A172 (cell line): ENCODE results near the gene USP31. TPM values are rescaled to one million over a fixed set of nuclear protein-coding genes. Genes with fewer than 3 reads are reported as not detected.

Experiments used
- DNase-seq: peaks from one replicate; pipeline ENCODE4 v3.0.0-alpha.2; 2015; ENCODE audit warnings: low spot score
- total RNA-seq: library from RNA; depleted of rRNA; stranded (reverse); fragments of >200 nt; shearing (Covaris generic); gene quantifications from 2 replicates; pipeline ENCODE4 v1.2.3, GENCODE V29; 2014

USP31 gene
- total RNA-seq, 1 experiment from 2014 or later, result 3.8 TPM

DNA sequence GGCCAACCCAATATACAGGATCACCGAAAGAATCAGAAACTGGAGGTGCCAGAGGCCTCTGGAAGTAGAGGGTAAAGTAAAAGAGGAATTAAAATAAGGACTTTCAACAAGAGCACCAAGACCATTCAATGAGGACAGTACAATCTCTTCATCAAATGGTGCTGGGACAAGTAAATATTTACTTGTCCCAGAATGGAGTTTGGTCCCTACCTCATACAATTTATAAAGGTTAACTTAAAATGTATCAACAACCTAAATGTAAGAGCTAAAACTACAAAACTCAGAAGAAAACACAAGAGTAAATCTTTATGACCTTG is 56.5 kb downstream of the USP31 start:
- no peak for DNase-seq

DNA sequence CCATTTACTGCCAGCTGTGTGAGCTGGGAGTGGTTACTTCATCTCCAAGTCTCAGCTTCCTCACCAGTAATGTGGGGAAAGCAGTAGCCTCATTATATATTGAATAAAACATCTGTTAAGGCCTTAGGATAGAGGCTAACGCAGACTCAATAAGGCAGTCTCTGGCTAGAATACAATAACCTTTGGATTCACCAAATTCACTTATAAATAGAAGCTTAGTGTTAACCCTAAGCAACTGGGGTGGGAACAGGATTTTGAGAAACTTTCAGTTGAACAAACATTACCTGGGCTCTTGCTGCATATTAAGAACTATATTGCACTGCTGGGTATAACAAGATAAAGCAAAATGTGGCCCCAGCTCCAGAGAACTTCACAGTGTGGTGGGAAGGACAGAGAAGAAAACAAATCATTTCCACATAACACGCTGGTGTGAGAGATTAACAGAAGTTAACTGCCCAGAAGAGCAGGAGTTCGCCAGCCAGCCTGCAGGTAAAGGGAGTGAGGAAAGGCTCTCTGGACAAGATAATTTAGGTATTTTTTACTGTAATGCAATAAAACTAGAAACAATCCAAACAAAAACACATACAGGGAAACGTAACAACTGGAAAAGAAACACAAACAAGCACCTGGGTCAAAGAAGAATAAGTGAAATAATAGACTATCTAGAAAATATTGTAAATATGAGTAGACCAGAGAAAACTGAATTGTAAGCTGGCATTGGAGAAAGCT is 57.0 kb downstream of the USP31 start:
- DNase-seq, result no peak

DNA sequence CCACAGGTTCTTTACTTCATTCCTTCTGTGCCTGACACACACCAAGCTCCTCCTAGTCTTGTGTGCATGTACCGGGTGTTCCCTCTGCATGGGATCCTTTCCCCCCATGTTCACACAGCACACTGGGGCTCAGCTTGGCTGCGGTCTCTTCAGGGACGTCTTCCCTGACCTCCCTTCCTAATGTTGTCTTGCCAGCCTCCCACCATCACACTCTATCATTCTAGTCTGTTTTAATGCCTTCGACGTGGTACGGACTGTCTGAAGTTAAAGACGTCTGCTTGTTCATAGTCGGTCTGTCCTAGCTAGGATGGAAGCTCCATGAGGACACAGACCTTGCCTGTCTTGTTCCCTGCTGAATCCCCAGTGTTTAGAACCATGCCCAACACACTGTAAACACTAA is 60.1 kb downstream of the USP31 start:
- no peak for DNase-seq

DNA sequence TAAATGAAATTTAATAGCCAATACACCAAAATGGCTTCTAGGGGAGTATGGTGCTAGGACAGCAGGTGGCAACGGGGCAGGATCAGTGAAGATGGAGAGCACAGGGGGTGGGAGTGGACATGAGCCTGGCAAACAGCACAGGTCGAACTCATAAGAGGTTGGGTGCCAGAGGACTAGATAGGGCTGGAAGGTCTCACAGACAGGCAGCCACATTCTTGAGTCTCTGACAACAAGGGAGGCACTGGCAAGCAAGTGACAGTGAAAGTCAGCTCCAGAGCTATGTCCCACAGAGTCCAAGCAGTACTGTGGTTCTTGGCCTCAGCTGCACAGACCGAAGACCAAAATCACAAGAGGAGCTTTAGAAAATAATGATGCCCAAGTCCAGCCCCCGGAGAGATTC is 61.2 kb downstream of the USP31 start:
- no peak for DNase-seq

DNA sequence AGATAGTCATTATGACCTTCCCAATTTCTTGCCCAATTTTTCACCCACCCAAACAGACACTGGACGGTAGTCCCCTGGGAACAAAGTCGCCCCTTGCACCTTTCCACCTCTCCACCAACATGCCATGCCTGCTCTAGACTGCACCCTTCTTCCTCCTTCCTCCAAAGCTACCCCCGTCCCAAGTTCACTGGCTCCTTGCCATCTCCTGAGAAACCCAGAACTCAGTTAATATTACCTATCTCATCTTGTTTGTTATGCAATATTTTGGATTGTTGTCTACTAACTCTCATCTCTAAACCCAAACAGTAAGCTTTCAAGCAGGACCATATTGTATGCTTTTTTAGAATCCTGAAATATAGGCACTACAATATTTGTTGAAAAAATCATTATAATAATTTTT is 63.3 kb downstream of the USP31 start:
- no peak for DNase-seq

DNA sequence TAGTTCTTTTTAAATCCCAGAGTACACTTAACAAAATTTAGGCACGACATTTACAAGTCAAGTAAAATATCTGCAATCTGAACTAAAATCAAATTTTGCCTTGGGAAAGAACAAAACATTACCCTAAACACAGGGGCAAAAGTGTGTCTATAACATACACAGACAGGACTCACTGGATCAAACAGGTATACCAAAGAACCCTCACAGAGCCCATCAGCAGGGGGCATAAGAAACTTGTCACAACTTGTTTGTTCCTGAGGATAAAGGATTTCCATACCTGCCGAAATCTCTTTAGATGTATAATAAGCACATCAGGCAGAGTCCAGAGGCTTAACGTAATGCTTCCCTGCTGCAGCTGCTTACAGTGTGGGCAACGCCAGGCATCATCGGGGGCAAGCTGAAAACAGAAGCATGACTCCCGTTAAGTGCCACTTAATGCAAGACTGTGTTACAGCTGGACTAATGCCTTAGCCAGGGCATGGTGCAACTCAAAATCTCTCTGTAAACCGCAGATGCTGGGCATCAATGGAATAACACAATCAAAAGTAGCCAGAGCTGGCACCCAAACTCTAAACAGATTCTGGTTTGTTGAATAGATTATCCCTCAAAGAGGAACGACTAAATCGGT is 67.0 kb downstream of the USP31 start:
- DNase-seq, result no peak

DNA sequence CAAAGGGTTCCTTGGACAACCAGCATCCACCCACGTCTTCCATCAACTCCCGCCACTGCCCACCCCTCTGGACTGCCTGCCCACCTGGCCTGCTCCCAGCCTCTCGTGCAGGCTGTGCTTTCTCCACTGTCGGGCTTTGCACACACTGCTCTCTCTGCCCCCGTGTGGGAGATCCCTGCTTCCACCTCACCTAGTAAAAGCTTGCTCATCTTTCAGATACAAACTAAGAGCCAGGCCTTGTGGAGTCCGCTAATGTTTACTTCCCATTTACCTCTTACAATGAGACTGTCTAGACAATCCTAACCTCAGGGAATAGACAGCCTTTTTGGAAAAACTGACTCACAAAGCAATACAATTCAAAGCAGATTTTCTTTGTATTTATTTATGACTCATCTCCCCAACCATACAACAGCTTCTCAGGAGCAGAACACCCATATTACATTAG is 67.6 kb downstream of the USP31 start:
- no peak for DNase-seq

DNA sequence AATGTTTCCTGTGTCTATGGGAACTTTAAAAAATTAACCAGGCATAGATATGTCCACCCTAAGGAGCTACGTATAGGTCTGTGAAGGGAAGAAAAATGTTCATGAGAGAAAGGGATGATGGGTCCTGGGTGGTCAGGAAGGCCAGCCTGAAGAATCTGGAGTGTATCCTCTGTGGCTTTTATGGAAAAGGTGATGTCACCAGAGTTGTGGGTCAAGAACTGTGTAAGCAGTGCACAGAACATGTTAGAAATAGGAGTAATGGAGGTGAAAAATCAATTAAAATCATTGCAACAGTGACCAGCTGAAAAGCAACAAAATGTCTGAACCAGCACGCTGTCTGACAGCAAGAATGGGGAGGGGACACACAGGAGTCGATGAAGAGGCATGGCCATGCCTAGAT is 68.5 kb downstream of the USP31 start:
- DNase-seq, result no peak

DNA sequence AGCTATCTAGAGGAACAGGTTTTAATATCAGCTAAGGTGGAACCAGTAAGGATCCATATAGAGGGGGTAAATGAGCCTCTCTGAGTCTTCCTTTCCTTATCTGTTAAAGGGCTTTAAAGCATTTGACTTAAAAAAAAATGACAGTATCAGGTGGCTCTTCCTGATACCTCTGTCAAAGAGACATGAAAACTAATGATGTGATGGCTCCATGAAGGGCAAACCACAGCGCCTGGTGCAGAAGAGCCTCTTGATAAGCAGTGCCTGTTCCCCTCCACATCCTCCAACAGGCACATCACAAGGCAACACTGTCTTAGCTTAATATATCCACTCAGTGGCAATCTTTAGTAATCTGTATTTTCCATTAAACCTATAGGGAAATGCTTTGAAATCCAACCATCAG is 68.9 kb downstream of the USP31 start:
- no peak for DNase-seq

DNA sequence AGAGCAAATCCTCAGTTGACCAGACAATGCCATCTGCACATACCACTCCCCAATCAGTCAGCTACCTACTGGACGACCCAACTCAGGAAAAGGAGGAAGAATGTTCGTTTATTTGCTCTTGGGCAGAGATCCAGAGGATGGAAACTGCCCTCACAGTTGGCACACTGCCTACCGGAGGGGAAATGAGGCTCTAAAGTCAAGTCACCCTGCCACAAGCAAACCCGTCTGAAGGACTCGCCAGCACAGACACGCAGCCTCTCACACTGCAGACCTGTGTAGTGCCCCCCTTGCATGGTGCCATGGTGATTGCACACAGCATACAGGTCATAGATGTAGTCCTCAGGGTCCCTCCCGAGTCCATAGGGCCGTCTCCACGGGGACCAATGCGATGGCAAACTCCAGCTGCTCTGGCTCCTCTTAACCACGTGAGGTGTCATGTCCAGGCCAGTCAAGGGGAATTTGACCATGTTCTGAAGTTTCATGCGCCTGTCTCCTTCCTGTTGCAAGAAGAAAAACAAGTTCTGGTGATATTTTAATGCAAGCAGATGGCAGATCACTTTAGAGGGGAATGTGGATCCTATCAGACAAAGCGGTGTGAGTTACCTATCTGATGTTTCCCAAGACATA is 69.5 kb downstream of the USP31 start:
- DNase-seq, result no peak

DNA sequence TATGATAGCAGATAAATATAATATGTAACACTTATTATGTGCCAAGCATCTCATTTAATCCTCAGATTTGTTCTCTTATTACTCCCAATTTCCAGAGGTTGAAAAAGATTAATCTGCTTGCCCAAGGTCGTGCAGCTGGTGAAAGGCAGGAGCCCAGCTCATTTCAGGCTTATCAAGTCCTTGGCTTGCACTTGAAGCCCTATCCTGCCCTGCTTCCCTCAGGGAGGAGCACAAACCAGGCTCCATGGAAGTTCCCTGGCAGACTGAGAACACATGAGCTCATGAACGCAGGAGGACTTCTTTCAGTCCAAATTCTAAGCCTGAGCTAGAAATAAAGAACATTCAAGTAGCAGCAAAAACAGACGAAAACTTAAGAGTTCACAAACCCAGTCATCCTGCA is 74.8 kb downstream of the USP31 start:
- DNase-seq, result no peak

DNA sequence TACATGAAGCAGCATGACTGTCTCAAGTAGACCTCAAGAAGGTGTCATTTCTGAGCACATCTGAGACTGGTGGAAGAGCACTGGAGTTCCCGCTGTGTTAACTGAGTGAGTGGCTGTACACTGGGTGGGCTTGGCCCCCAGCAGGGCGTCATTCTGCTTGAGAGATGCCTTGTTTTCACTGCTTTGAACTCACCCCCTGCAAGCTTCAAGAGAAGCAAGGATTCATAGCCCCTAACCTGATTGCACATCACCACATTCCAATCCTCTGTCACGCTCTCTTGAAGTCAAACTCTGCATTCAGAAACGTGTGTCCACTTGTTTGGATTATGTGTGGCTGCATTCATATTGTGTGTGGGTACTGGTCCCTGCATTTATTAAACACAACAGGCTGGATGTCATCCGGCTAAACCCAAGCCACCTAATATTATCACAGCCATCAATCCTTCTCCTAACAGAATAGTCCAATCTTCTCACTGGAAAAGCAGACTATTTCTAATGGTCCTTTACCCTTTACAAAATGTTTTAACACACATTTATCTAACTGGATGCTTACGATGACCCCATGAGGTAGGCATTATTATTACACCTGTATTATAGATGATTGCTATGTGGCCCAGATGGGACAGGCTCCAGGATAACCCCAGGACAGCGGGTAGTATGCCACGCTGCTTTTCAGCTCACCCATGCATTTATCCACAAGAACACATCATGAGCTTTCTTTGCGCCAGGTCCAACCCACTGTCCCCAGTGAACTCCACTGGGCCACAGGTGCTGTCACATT is 76.3 kb downstream of the USP31 start:
- DNase-seq, result no peak

DNA sequence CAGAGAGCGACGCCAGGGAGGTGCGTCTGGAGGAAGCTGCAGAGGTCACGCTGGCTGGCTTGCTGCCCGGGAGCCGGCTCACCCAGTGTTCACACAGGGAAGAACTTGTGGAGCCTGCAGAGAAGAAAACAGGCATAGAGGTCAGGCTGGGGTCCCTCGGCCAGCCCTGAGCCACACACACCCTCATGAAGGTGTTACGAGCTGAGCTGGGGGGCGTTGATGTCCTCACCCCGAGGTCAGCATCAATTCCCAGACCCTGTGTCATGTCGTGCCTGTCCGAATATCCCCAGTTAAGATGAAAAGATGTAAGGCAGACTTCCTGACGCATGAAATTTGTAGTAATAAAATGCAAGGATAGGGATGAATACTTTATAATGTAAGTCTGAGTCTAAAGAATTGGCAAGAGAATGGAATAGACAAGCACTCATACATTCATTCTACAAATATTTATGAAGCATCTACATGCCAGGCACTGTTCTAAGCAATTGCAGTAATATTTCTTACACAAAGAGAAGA is 77.1 kb downstream of the USP31 start:
- DNase-seq, result peak; percentile 35

DNA sequence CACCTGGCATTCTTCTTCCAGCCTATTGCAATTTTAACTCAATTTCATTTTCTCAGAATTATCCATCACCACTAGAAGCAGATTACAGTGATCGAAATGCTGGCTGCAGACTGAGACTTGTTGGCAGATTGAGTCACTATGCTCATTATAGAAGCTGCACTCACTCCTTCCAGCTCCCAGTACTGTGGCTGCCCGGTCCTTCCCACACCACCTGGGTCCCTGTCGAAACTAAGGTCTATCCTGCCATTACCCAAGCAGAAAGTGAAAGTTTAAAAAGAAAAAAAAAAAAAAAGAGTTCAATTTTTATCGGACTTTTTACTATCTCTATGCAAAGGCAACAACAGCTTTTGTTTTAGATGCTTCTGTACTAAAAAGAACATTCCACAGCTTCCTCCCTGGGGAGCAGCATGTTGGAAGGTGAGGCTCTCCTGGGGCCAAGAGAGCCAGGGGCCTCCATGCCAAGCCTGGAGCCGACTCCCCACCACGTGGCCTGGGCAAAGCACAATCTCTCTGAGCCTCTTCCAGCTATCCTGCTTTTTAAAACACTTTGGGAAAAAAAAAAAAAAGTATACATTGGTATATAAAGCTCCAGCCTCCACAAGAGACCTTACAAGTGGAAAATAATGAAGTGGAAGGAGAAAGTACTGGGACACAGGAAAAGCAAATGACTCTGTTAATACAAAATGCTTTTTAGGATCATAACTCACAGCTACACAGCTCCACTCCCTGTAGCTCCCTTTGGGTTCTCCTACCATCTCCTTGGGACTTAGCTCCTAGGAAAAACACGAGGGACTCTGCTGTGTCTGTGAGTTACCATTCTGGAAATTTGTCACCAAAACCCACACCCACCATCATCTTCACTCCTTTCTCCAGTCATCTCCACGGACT is 77.8 kb downstream of the USP31 start:
- no peak for DNase-seq

DNA sequence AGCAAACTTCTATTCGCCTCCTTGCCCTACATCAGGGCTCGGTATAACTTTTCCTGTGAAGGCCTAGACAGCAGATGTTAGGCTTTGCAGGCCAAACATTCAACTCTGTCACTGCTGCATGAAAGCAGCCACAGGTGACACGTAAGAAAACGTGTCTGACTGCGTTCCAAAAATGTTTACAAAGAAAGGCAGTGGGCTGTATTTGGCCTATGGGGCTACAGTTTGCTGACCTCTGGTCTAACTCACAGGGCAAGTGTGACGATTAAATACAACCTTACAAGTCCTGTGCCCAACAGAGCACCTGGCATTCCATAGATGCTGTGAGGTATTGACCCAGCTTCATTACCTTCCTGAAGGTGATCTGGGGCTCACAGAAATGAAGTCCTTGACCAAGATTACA is 79.4 kb downstream of the USP31 start:
- no peak for DNase-seq

DNA sequence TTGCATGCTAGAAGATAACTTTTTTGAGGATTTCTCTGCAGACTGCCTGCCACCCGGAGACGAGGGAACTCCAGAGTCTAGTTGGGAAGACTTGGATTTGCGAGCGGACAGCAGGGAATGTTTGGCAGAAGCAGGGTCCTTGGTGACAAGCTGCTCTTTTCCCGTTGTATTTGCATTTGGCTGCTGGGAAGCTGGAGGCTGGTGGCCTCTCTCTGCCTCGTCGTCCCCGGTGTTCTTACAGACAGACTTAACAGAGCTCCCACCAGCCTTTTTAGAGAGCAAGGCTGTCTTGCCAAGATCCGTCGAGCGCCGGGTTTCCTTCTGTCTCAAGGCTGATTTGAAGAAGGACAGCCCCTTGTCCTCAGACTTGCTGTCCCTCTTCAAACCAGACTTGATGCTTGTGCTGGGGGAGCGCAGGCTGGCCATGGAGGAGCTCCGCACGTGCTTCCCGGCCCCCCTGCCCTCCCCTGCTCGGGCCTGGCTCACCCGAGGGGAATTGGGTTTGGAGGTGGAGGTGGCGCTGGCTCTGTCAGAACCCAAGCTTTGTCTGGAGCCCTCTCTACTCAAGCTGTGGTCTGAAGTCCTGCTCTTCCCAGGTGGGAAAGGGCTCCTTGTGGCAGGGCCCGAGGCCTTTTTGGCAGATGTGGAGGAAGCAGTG is 81.0 kb downstream of the USP31 start:
- no peak for DNase-seq

DNA sequence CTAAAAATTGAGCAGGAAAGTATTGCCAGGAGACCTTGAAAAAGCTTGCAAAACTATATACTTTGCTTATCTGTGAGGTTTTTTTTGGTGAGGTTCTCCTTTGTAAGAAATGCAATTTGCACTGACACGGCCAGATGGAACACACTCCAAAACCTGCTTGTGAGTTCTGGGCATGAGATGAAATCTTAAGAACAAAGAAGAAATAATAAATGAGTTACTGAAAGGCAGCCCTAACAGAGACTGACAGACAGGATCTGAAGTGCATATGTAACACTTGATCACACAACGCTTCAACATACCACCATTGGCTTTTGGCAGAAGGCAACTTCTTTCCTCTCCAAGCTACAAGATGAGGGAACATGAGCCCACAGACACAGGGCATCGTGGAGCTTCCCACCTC is 82.6 kb downstream of the USP31 start:
- no peak for DNase-seq

DNA sequence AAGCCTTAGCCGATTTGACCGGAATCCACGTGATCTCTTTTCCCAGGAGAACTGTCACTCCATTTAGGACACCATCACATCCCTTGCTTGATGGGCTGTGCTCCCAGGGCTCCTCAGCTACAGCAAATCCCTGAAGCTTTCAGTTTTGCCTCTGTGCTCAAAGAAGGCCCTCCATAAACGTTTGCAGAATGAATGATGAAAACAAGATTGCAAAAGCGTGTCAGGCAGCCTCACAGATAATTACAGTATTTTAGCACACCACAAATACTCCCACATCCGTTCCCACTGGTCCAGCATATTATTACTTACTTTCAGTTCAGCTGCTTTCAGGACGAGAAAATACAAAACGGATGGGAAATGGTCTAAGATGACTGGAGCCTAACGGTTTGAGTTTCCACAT is 84.6 kb downstream of the USP31 start:
- DNase-seq, result no peak

DNA sequence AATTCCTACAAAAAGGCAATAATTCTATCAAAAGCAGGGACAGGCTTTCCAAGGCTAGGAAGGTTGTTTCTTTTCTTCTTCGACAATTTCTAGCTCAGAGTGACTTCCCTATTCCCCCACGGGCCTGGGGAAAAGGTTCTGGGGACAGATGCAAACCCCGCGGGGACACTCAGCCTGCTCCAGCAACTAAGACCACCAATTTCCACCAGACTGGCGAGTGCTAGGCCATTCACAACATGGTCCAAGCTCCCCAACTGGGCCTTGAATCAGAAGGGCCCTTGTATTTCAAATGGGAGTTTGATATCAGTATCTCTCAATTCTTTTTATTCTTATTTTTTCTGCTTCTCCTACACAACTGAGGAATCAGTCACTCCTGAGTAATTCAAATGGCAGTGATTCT is 86.7 kb downstream of the USP31 start:
- DNase-seq, result no peak

DNA sequence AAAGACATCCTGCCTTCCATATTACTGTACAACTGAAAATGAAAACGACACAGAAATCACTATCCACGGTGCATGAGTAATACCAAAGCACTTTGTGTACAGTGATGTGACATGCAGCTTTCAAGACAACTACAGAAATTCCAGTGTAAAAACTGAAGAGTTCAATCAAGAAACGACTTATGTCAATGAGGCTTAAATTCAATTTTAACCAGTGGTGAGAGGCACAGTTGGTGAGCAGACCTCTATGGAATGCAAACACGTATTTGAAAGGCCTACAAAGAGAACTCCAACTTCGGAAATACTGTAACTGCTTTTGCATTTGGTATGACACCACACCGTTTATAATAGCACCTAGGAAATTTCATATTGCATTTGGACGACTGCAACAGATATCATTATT is 87.6 kb downstream of the USP31 start:
- no peak for DNase-seq
